HEK293 (cell line): ENCODE results near the gene TTLL9.

Experiments
- FEZF1 ChIP-seq: fragments of 450-650 bp; formaldehyde crosslinking; IDR thresholded peaks from 2 replicates; pipeline ENCODE4 v1.5.1; 2016; ENCODE audit warnings: missing biosample characterization, missing genetic modification characterization
- GLIS2 ChIP-seq: fragments of 450-650 bp; formaldehyde crosslinking; IDR thresholded peaks from 2 replicates; pipeline ENCODE4 v1.5.1; 2016; ENCODE audit warnings: missing biosample characterization, missing genetic modification characterization
- KLF1 ChIP-seq: fragments of 450-650 bp; formaldehyde crosslinking; IDR thresholded peaks from 2 replicates; pipeline ENCODE4 v1.5.1; 2016; ENCODE audit warnings: missing biosample characterization, missing genetic modification characterization
- MEIS1 ChIP-seq: sonication (generic); formaldehyde crosslinking; IDR thresholded peaks from 2 replicates; pipeline ENCODE4 v1.8.1; 2022; ENCODE audit warnings: missing genetic modification reagents, mild to moderate bottlenecking, borderline replicate concordance
- OVOL3 ChIP-seq: fragments of 450-650 bp; formaldehyde crosslinking; IDR thresholded peaks from 2 replicates; pipeline ENCODE4 v1.5.1; 2016; ENCODE audit warnings: missing biosample characterization, missing genetic modification characterization
- PATZ1 ChIP-seq: fragments of 450-650 bp; formaldehyde crosslinking; IDR thresholded peaks from 2 replicates; pipeline ENCODE4 v1.5.1; 2016; ENCODE audit warnings: missing biosample characterization, missing genetic modification characterization
- PRDM1 ChIP-seq: fragments of 450-650 bp; formaldehyde crosslinking; IDR thresholded peaks from 2 replicates; pipeline ENCODE4; 2016; ENCODE audit warnings: missing biosample characterization, missing genetic modification characterization
- RBAK ChIP-seq: fragments of 450-650 bp; formaldehyde crosslinking; IDR thresholded peaks from 2 replicates; pipeline ENCODE4 v1.5.1; 2016; ENCODE audit warnings: missing biosample characterization, missing genetic modification characterization
- SCRT1 ChIP-seq: fragments of 450-650 bp; formaldehyde crosslinking; IDR thresholded peaks from 2 replicates; pipeline ENCODE4 v1.5.1; 2016; ENCODE audit warnings: missing biosample characterization, missing genetic modification characterization, borderline replicate concordance
- ZBTB7A ChIP-seq: fragments of 450-650 bp; formaldehyde crosslinking; IDR thresholded peaks from 2 replicates; pipeline ENCODE4 v1.5.1; 2016; ENCODE audit warnings: low read depth, missing biosample characterization, missing genetic modification characterization
- ZFP3 ChIP-seq: fragments of 450-650 bp; formaldehyde crosslinking; IDR thresholded peaks from 2 replicates; pipeline ENCODE4 v1.5.1; 2016; ENCODE audit warnings: low read depth, missing biosample characterization, missing genetic modification characterization
- ZNF184 ChIP-seq: fragments of 450-650 bp; IDR thresholded peaks from 2 replicates; pipeline ENCODE4 v1.5.1; 2018; ENCODE audit warnings: missing biosample characterization, mild to moderate bottlenecking, missing genetic modification characterization
- ZNF335 ChIP-seq: fragments of 450-650 bp; formaldehyde crosslinking; conservative IDR thresholded peaks from 2 replicates; pipeline ENCODE4 v1.5.1; 2016; ENCODE audit warnings: missing biosample characterization, missing genetic modification characterization
- ZNF350 ChIP-seq: fragments of 450-650 bp; formaldehyde crosslinking; IDR thresholded peaks from 2 replicates; pipeline ENCODE4 v1.5.0; 2017; ENCODE audit warnings: missing biosample characterization, mild to moderate bottlenecking, missing genetic modification characterization
- ZNF596 ChIP-seq: fragments of 450-650 bp; IDR thresholded peaks from 2 replicates; pipeline ENCODE4 v1.5.0; 2018; ENCODE audit warnings: missing biosample characterization, mild to moderate bottlenecking, missing genetic modification characterization, moderate library complexity
- ZNF791 ChIP-seq: fragments of 450-650 bp; formaldehyde crosslinking; IDR thresholded peaks from 2 replicates; pipeline ENCODE4 v1.5.1; 2016; ENCODE audit warnings: missing biosample characterization, missing genetic modification characterization
- ZNF843 ChIP-seq: fragments of 450-650 bp; formaldehyde crosslinking; IDR thresholded peaks from 2 replicates; pipeline ENCODE4 v1.5.1; 2016; ENCODE audit warnings: missing biosample characterization, missing genetic modification characterization
- TF ChIP-seq, protein P1 (sequence below): fragments of 450-650 bp; IDR thresholded peaks from 2 replicates; pipeline ENCODE4 v1.5.1; 2018; ENCODE audit warnings: missing biosample characterization, mild to moderate bottlenecking, missing genetic modification characterization
- TF ChIP-seq, protein P2 (sequence below): fragments of 450-650 bp; formaldehyde crosslinking; IDR thresholded peaks from 2 replicates; pipeline ENCODE4 v1.5.1; 2017; ENCODE audit warnings: missing biosample characterization, missing genetic modification characterization
- TF ChIP-seq, protein P3 (sequence below): fragments of 450-650 bp; IDR thresholded peaks from 2 replicates; pipeline ENCODE4 v1.5.1; 2018; ENCODE audit warnings: missing biosample characterization, missing genetic modification characterization
- TF ChIP-seq, protein P4 (sequence below): fragments of 450-650 bp; formaldehyde crosslinking; conservative IDR thresholded peaks from 2 replicates; pipeline ENCODE4 v1.5.1; 2016; ENCODE audit warnings: low read depth, missing biosample characterization, missing genetic modification characterization
- TF ChIP-seq, protein P5 (sequence below): IDR thresholded peaks from 2 replicates; pipeline ENCODE4 v1.6.1; 2011; ENCODE audit warnings: mild to moderate bottlenecking, low read depth, low read length, borderline replicate concordance

The TTLL9 gene

GRCh38 chr20:31967830-31968249 is 97.4 kb downstream of the TTLL9 start, which contains the start of gene XKR7 (continued):
- TF ChIP-seq, protein P1, sequence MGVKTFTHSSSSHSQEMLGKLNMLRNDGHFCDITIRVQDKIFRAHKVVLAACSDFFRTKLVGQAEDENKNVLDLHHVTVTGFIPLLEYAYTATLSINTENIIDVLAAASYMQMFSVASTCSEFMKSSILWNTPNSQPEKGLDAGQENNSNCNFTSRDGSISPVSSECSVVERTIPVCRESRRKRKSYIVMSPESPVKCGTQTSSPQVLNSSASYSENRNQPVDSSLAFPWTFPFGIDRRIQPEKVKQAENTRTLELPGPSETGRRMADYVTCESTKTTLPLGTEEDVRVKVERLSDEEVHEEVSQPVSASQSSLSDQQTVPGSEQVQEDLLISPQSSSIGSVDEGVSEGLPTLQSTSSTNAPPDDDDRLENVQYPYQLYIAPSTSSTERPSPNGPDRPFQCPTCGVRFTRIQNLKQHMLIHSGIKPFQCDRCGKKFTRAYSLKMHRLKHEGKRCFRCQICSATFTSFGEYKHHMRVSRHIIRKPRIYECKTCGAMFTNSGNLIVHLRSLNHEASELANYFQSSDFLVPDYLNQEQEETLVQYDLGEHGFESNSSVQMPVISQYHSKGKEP = no peak
- TF ChIP-seq RBAK (tag by site-specific recombination) (no peak), ZNF596 (tag by site-specific recombination) (no peak), ZNF335 (tag by site-specific recombination) (peak; percentile 49; the same call in 1 of the 2 replicates), MEIS1 (CRISPR knock-in tag) (no peak), OVOL3 (tag by site-specific recombination) (no peak), ZNF791 (no peak), SCRT1 (no peak), ZFP3 (tag by site-specific recombination) (no peak), ZNF184 (no peak), ZNF843 (tag by site-specific recombination) (no peak), PATZ1 (tag by site-specific recombination) (peak; percentile 9; the same call in 1 of the 2 replicates), GLIS2 (tag by site-specific recombination) (peak; percentile 24; the same call in 1 of the 2 replicates), FEZF1 (no peak), KLF1 (tag by site-specific recombination) (peak; percentile 54), ZNF350 (tag by site-specific recombination) (no peak), ZBTB7A (no peak), PRDM1 (tag by site-specific recombination) (no peak)
- TF ChIP-seq, protein P2, sequence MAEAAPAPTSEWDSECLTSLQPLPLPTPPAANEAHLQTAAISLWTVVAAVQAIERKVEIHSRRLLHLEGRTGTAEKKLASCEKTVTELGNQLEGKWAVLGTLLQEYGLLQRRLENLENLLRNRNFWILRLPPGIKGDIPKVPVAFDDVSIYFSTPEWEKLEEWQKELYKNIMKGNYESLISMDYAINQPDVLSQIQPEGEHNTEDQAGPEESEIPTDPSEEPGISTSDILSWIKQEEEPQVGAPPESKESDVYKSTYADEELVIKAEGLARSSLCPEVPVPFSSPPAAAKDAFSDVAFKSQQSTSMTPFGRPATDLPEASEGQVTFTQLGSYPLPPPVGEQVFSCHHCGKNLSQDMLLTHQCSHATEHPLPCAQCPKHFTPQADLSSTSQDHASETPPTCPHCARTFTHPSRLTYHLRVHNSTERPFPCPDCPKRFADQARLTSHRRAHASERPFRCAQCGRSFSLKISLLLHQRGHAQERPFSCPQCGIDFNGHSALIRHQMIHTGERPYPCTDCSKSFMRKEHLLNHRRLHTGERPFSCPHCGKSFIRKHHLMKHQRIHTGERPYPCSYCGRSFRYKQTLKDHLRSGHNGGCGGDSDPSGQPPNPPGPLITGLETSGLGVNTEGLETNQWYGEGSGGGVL (tag by site-specific recombination) = peak; percentile 91
- TF ChIP-seq, protein P3, sequence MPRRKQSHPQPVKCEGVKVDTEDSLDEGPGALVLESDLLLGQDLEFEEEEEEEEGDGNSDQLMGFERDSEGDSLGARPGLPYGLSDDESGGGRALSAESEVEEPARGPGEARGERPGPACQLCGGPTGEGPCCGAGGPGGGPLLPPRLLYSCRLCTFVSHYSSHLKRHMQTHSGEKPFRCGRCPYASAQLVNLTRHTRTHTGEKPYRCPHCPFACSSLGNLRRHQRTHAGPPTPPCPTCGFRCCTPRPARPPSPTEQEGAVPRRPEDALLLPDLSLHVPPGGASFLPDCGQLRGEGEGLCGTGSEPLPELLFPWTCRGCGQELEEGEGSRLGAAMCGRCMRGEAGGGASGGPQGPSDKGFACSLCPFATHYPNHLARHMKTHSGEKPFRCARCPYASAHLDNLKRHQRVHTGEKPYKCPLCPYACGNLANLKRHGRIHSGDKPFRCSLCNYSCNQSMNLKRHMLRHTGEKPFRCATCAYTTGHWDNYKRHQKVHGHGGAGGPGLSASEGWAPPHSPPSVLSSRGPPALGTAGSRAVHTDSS (tag by site-specific recombination) = peak; percentile 43; the same call in 1 of the 2 replicates
- TF ChIP-seq, protein P4, sequence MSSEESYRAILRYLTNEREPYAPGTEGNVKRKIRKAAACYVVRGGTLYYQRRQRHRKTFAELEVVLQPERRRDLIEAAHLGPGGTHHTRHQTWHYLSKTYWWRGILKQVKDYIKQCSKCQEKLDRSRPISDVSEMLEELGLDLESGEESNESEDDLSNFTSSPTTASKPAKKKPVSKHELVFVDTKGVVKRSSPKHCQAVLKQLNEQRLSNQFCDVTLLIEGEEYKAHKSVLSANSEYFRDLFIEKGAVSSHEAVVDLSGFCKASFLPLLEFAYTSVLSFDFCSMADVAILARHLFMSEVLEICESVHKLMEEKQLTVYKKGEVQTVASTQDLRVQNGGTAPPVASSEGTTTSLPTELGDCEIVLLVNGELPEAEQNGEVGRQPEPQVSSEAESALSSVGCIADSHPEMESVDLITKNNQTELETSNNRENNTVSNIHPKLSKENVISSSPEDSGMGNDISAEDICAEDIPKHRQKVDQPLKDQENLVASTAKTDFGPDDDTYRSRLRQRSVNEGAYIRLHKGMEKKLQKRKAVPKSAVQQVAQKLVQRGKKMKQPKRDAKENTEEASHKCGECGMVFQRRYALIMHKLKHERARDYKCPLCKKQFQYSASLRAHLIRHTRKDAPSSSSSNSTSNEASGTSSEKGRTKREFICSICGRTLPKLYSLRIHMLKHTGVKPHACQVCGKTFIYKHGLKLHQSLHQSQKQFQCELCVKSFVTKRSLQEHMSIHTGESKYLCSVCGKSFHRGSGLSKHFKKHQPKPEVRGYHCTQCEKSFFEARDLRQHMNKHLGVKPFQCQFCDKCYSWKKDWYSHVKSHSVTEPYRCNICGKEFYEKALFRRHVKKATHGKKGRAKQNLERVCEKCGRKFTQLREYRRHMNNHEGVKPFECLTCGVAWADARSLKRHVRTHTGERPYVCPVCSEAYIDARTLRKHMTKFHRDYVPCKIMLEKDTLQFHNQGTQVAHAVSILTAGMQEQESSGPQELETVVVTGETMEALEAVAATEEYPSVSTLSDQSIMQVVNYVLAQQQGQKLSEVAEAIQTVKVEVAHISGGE (tag by site-specific recombination) = no peak
- TF ChIP-seq, protein P5, sequence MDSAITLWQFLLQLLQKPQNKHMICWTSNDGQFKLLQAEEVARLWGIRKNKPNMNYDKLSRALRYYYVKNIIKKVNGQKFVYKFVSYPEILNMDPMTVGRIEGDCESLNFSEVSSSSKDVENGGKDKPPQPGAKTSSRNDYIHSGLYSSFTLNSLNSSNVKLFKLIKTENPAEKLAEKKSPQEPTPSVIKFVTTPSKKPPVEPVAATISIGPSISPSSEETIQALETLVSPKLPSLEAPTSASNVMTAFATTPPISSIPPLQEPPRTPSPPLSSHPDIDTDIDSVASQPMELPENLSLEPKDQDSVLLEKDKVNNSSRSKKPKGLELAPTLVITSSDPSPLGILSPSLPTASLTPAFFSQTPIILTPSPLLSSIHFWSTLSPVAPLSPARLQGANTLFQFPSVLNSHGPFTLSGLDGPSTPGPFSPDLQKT = no peak
